HG03039 (cell line): ENCODE data around the gene RBMS2.

Experiments used
- ATAC-seq: cut with Tn5 transposase; IDR thresholded peaks from one replicate; pipeline ENCODE4 v1.9.1; 2021; ENCODE audit warnings: mild to moderate bottlenecking, moderate library complexity; ENCODE audit not compliant: unreplicated experiment

Gene RBMS2

DNA sequence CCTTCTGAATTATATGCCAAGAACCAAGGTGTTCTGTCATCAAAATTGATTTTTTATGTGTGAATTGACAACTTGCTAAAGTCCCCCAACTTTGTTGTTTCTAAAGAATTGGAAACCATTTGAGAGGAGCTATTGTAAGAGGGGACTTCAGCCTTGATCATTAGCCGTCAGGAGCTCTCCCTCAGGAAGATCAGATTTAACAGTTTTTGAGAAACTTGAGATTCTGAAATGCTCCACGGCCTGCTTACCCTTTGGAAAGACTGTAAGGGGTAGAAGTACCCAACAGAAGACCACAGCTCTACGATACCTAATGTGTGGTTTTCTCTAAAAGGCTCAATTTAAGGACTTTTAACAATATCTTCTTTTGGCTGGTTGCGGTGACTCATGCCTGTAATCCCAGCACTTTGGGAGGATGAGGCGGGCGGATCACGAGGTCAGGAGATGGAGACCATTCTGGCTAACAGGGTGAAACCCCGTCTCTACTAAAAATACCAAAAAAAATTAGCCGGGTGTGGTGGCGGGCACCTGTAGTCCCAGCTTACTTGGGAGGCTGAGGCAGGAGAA, 57.4 kb downstream of the RBMS2 start:
- no peak for ATAC-seq

DNA sequence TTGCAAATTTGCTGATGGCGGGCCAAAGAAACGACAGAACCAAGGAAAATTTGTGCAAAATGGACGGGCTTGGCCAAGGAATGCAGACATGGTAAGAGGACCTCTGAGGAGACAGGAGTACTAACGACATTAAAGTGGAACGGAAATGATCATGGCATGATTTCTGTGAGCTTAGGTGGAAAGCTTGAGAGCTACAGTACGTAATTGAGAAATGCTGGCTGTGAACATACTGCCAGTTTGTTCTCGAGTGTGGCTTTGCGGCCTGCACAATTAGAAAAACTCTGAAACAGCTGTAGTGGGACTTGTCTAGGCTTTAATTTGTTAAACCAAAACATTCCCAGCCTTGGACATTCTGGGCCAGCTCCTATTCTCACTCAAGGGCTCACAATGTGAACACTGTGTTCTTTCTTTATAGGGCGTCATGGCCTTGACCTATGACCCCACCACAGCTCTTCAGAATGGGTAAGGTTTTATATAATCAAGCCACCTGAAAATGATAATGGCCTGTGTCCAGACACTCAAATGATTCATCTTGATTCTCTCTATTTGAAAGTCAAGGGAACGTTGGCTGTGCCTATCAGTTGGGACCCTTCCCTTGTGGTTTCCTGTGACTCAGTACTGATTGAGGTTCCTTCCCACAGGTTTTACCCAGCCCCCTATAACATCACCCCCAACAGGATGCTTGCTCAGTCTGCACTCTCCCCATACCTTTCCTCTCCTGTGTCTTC, 60.0 kb downstream of the RBMS2 start:
- ATAC-seq, result no peak

DNA sequence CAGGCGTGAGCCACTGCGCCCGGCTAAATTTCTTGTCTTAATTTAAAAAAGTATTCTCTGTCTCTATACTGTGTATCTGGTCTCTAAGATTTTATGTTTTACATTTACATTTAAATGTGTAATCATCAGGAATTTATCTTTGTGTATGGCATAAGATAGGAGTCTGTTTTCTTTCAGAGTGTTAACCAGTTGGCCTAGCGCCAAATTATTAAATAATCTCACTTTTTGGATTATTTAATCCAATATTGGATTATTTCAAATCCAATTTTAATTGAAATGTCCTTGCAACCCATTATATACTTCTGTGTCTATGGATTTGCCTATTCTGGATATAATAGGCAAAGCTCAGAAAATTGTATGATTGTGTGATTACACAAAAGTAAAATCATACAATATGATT, 63.5 kb downstream of the RBMS2 start:
- ATAC-seq, result no peak

DNA sequence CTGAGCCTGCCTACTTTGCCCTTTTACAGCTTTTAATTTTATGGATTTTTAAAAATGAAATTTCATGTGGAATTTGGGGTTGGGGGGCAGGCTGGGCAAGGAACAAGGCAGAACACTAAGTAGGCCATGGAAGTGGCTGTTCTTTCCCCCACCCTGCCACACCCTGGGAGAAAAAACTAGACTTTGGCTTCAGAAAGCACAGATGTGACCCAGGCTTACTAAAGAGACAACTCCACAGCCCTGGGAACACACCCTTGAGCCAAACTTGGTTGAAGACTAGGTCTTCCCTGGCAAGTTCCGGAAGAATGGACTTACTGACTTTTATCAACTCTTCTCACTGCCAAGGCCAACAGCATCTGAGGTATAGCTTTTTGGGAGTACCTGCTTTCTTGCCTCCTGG, 68.2 kb downstream of the RBMS2 start:
- ATAC-seq, result no peak

DNA sequence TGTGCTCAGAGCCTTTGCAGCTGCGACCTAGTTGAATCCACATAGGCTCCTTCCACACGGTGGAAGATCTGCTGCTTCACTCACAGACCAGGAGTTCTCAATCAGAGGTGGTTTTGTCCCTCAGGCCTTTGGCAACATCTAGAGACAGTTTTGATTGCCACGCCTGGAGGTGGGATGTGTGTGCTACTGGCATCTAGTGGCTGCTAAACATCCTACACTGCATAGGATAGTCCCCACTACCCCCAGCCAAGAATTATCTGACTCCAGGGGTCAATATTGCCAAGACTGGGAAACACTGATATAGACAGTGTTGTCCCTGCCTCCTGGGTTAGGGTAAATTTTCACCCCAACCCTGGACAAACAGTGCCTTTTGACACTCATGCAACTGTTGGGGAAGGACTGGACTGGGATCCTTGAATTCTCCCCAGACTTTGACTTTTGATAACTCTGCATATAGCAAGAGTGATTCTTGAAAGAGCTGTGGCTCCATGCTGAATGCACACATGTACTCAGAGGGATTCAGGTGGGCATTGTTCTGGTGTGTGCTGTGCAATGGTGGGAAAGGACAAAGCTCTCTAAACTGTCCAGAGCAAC, 68.7 kb downstream of the RBMS2 start:
- ATAC-seq, result no peak

DNA sequence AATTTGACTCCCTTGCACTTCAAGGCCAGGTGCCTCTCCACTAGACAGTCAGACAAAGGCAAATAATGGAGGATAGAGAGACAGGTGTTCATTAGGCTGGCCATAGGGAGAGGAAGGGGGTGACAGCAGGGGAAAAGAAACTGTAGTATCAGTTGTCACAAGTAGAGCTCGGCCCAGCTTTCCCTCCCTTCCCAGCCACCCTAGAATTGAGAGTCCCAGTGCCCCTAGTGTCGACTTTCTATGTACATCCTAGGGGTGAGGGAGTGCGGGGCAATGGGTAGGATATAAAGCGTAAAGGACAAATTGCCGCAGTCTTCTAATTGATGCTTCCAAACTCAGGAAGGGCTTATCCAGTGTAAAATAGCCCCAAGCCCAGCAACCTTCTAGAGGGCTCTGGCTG, 69.5 kb downstream of the RBMS2 start:
- no peak for ATAC-seq

DNA sequence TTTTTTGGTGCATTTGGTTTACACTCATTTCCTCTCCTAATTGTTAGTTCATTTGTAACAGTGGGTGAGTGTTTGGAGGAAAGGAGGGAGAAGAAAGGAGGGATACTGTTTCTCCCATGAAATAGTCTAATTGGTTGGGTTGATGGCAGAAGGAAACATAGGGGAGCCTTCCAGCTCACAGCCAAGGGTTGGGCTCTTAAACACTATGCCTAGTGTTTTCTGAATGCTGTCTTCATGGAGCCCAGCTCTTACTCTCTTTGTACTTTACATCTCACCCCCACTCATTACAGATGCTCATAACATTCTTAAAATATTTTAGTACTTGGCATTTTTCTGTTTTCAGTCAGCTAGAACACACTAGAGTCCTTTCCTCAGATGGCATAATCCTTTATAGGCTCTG, 70.3 kb downstream of the RBMS2 start:
- no peak for ATAC-seq

DNA sequence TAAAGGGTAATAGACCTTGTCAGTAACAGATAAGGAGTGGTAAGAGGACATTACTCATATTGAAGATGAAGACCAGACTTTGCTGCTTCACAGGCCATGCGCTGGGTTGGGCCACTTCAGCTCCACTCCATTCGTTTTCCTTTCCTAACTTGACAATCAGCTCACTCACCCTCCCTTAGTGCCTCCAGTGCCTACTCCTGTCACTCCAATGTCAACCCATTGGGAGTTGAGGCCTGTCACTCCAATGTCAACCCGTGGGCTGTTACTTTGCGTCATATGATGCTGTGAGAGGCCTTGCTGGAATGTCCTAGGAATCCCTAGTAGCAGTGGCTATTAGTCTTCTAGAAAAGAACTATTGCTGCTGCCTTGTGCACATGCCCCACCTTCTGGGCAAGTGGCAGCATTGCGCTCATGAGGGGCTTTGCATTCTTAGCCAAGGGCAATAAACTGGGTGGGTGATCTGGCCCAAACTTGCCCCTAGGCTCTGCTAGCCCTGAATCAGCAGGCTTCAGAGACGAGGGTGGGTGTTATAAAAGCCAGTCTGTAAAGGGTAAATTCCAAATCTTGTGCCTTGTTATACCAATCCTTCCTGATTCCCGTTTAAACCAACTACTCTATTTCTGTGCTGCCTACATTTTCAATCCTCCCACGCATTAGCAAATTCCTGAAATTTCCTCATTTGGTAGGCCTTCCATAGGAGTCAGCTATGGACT, 72.4 kb downstream of the RBMS2 start:
- no peak for ATAC-seq

DNA sequence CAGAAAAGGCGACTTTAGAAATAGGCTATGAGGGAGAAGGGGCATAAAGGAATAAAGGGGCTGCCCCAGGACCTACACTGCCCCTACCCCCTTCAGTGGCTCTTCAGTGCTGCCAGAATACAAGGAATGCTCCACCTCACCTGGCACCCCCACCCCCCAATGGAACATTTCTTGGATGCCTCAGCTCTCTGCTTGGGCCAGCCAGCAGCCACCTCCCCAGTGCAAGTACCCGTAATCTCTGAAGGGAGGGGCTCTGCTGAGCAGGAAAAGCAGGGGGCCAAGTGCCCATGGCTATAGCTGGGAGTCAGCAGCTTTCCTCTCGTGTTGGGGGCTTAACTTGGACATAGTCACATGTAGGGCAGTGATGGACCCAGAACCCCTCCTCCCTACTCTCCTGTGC, 75.2 kb downstream of the RBMS2 start:
- no peak for ATAC-seq

DNA sequence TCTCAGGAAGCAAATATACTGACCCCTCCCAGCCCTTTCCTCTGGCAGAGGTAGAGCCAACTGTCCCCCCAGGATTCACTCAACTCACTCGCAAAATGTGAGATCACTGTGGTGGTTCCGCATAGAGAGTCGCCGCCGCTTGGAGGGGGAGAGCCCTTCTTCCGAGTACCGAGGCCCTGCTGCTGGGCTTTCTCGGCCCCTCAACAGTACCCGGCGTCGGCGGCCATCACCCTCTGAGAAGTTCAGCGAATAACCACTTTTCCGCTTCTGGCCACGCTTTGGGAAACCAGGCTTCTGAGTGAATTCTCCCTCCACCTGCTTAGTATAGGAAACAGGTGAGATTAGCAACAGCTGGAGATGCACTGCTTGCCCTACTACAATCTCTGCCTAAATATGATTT, 77.4 kb downstream of the RBMS2 start:
- ATAC-seq, result no peak

DNA sequence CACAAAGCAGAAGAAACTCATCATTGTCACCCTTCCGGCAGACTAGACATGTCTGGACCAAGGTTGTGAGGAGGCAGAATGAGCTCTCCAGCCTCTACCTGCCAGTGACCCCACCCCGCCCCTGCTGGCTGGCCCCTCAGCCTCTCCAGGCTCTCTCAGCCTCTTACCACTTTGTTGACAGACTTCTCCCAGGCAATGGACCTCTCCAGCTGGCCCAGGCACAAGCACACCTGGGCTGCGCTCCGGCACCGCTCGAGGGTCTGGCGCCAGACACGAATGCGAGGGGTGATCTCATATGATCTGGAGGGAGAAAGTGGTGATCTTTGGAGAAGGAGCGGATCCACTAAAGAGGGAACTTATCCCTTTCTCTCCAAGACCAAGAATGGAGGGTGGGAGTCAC, 78.2 kb downstream of the RBMS2 start:
- ATAC-seq, result no peak

DNA sequence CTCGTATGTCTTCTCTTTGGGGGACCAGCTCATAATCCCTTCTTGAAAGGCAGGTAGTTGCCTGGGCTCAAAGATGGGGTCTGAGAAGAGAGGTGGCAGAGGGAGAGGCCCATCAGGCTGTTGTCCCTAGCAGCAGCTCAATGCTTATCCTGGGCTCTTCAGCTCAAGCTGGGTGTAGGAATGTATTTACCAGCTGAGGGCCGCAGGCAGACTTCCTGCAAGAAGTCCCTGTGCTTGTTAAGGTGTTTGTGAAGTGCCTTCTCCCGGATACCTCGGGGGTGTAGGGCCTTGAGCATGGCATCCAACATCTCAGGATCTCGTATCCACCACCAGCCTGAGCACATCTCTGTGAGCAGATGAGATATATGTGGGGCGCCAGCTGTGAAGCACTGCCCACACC, 79.1 kb downstream of the RBMS2 start:
- ATAC-seq, result no peak

DNA sequence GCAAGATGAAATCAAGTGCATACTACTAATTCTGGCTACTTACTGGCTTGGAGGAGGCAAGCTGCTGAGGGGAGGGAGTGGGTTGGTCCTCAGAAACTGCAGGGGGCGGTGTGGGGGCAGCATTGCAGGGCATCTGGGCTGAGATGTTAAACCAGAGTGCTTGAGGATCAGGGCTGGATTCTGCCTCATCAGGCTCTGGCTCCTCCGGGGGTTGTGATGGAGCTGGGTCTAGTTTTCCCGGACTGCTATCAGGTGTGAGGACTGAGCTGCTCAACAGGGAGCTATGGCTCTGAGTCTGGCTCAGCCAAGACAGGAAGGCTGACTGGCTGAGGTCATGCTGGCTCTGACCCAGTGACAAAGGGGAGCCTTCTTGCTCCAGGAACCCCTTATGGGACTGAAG, 79.9 kb downstream of the RBMS2 start:
- no peak for ATAC-seq

DNA sequence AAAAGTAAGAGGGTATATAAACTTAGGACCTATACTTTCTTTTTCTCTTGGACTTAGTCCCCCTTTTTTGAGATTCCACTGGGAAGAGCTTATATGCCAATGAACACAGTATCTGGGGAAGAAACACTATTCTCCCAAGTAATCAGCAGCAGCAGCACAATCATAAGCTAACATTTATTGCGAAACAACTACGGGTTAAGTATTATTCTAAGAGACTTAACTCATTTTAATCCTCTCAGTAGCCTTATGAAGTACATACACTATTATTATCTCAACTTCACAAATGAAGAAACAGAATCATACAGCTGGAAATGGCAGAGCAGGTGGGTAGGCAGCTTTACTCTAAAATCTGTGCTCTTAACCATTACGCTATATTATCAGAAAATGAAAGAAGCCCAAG, 80.6 kb downstream of the RBMS2 start:
- no peak for ATAC-seq

DNA sequence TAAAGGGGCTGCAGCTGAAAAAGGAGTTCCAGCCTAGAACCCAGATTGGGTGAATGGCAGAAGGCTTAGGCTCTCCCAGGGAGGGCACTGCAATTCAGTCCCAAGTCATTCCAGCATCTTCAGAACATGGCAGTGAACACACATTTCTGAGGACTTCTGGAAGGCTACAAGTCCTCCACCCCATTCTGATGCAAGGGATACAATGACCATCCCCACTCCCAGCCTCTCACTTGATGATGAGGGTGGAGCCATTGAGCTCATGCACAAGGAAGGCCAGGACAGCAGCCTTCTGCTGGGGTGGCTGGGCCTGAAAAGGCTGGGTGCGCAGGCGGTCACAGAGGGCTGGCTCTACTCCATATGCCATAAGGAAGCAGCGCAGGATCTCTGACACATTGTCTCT, 82.7 kb downstream of the RBMS2 start:
- no peak for ATAC-seq

DNA sequence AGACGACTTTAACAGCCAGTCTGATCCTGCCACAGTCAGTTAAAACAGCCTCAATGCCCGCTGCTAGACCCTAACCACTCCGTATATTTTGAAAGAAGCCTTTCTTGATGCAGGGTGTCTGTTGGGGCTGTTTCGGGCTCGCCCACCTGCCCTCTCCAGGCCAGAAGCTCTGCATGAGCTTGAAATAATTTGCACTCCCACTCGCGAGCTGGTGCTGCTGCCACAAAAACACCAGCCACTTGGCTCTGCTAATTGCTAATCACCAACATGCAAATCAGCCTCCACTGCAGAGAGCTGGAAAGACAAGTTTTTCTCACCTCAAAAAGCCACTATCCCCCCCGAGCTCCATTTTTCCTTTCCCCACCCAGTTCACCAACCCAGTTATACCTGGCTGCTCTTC, 93.0 kb downstream of the RBMS2 start:
- ATAC-seq, result no peak

DNA sequence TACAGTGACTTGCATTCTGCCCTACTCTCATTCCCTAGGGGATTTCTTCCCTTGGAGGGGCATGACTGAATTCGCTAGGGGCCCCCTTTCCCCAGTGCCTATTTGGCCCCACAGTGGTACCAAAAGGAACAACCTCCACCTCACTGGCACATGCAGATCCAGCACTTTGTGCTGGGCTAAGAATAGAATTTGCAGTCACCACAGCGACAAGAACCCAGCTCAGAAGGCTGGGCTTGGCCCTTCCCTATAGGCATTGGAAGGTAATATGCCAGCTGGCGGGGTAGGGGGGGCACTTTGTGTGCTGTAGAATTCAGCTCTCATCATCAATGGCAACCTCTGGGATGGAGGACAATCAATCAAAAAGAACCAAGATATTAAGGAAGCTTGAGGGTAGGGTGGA, 94.6 kb downstream of the RBMS2 start:
- no peak for ATAC-seq

DNA sequence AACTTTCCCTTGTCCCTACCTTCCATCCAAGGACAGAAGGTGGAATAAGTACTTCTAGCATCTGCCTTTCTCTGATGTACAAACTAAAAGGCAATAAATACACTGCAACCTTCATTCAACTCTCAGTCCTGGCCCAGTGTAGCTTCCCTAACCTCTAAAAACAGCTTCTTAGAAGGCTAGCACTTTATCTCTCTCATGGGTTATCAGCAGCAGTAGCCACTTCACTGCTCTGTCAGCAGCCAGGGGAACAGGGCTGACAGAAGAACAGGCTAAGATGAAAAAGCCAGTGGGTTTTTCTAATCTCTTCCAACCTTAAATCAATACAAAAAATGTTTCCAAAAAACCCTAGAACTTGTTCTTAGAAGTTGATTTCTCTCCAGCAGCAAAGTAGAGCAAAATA, 95.3 kb downstream of the RBMS2 start:
- ATAC-seq, result no peak

DNA sequence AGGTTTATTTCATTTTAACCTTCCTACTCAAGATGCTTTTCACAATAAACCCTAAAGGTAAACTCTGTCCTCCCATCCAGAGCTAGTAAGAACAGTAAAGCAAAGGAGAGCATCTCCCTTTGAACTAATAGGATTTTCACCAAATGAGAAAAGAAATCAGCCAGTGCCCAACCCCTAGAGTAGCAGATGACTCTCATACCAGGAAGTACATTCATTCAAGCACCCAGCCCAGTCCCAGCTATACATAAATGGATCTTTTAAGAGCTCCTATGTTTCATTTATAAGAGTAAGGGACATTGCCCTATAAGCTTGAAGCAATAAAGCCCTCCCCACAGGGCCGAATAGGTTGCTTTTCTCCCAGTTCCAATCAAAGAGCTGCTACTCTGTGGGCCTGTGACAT, 100.9 kb downstream of the RBMS2 start:
- no peak for ATAC-seq

DNA sequence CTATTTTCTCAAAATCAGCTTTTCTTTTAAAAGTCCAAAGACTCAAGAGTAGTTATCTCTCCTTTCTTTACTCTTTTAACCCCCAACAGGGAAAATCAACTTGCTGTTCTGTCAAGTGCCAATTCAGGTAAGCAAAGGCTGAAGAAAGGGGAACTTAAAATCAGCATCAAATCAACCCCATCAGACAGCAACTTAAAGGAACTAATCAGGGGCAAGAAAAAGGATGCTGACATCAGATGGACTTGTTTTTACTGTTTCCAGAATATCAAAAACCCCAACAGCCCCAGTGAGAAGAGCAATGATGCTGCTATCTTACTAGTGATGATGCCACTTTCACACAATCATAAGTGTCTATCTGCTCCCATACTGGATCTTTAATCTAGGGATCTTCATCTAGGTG, 105.1 kb downstream of the RBMS2 start:
- no peak for ATAC-seq

DNA sequence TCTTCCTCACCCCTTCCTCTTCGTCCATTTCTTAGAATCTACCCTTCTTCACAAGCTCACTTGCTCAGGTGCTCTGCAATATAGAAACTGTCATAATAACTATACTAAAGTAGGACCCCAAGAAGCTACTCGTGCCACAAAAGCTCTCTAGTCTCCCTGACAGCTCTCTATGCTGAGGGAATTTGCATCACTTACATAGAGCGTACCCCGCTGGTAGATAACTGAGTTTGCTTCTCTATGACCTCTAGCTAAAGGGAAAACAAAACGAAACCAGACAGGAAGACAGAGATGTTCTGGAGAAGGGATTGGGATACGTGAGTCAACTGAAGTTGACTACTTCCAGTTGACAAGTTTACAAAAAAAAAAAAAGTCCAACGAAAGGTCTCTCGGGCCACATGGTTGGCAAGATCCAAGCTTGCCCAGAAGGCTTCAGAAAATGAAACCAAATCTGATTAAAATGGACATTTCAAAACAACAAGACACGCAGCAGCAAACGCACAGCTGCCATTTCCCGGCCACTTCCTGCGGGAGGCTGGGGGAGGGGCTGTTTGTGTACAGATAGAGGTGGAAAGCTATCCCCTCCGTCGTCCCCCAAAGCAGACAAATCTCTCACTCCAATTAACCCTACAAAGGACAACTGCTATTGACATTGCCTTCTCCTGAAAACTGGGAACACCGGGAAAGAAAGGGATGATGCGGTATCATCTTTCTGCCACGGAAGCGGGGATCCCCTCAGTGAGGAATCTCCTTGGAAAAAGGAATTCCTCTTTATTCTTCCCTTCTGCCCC, 107.2 kb downstream of the RBMS2 start:
- no peak for ATAC-seq
